Cardiac septum (tissue), 1 donor: ENCODE data around the gene ANKS1A. TPM values are rescaled to one million over a fixed set of nuclear protein-coding genes. Genes with fewer than 3 reads are reported as not detected.

Experiments
- DNase-seq: peaks from one replicate; pipeline ENCODE4 v3.0.0-alpha.2; 2020; ENCODE audit warnings: low spot score
- intact Hi-C: fragments of 100-400 bp; cut with DNase I; formaldehyde crosslinking; loops from one replicate; pipeline ENCODE4 v1.14.0; 2022
- total RNA-seq: library from RNA; stranded (reverse); fragmentation: NEBNext Ultra II Directional; extraction: Animal tissue kit (Norgen Biotek cat#: 25700); gene quantifications from one replicate; pipeline ENCODE4 v1.2.1, GENCODE V29; 2021
- donor health status: DM: no; HTN: no; CAD: no.

ANKS1A gene
- total RNA-seq, 1 donor from 2014 or later: 29.5 TPM

GRCh38 chr6:34950849-34951248 is 61.8 kb downstream of the ANKS1A start:
- intact Hi-C loops: loop anchor here (10.0 kb wide), 1 partner anchor 156 kb away; the partner anchor contains the start of gene BLTP3A
- DNase-seq: no peak

- no peak for DNase-seq
- intact Hi-C loops: loop anchor here (10.0 kb wide), 1 partner anchor 157 kb away; the partner anchor contains the start of gene BLTP3A
Observed at GRCh38 chr6:34951731-34952130, 62.7 kb downstream of the ANKS1A start.

GRCh38 chr6:34953061-34954025 is 64.3 kb downstream of the ANKS1A start:
- intact Hi-C loops: loop anchor here (10.0 kb wide), 1 partner anchor 159 kb away; the partner anchor contains the start of gene BLTP3A

GRCh38 chr6:34955442-34955841 is 66.4 kb downstream of the ANKS1A start:
- intact Hi-C loops: loop anchor here (5.0 to 10.0 kb wide), 2 partner anchors 38 to 161 kb away; partner anchors contain the start of gene BLTP3A
- no peak for DNase-seq

More at GRCh38 chr6:34953061-34954025, 64.3 kb downstream of the ANKS1A start:
- DNase-seq: no peak

GRCh38 chr6:34957231-34957783 is 68.3 kb downstream of the ANKS1A start:
- DNase-seq: no peak
- intact Hi-C loops: loop anchor here (5.0 to 10.0 kb wide), 2 partner anchors 40 to 163 kb away; partner anchors contain the start of gene BLTP3A

- intact Hi-C loops: loop anchor here (5.0 to 10.0 kb wide), 2 partner anchors 41 to 164 kb away; partner anchors contain the start of gene BLTP3A
- no peak for DNase-seq
Observed at GRCh38 chr6:34958734-34959133, 69.7 kb downstream of the ANKS1A start.

- DNase-seq: no peak
- intact Hi-C loops: loop anchor here (5.0 to 10.0 kb wide), 2 partner anchors 42 to 164 kb away; partner anchors contain the start of gene BLTP3A
Observed at GRCh38 chr6:34959224-34959623, 70.2 kb downstream of the ANKS1A start.

GRCh38 chr6:34961082-34961481 is 72.0 kb downstream of the ANKS1A start:
- DNase-seq: no peak
- intact Hi-C loops: no loop called here

GRCh38 chr6:34961574-34961973 is 72.5 kb downstream of the ANKS1A start:
- no peak for DNase-seq
- intact Hi-C loops: no loop called here

- intact Hi-C loops: no loop called here
- DNase-seq: no peak
Observed at GRCh38 chr6:34964564-34964963, 75.5 kb downstream of the ANKS1A start.

- DNase-seq: no peak
- intact Hi-C loops: no loop called here
Observed at GRCh38 chr6:34967461-34967860, 78.4 kb downstream of the ANKS1A start.

GRCh38 chr6:34969662-34970265 is 80.7 kb downstream of the ANKS1A start:
- intact Hi-C loops: loop anchor here (5.0 kb wide), 1 partner anchor 82 kb away; the partner anchor contains the start of genes ANKS1A and TAF11
- DNase-seq: no peak

- no peak for DNase-seq
- intact Hi-C loops: loop anchor here (5.0 kb wide), 1 partner anchor 83 kb away; the partner anchor contains the start of genes ANKS1A and TAF11
Observed at GRCh38 chr6:34970488-34970887, 81.4 kb downstream of the ANKS1A start.

GRCh38 chr6:34970957-34971356 is 81.9 kb downstream of the ANKS1A start:
- no peak for DNase-seq
- intact Hi-C loops: loop anchor here (5.0 kb wide), 1 partner anchor 84 kb away; the partner anchor contains the start of genes ANKS1A and TAF11

- intact Hi-C loops: loop anchor here (5.0 kb wide), 1 partner anchor 86 kb away; the partner anchor contains the start of genes ANKS1A and TAF11
- no peak for DNase-seq
Observed at GRCh38 chr6:34973547-34974248, 84.6 kb downstream of the ANKS1A start.

GRCh38 chr6:34974249-34974642 is 85.2 kb downstream of the ANKS1A start:
- DNase-seq: no peak
- intact Hi-C loops: loop anchor here (5.0 kb wide), 1 partner anchor 87 kb away; the partner anchor contains the start of genes ANKS1A and TAF11

- intact Hi-C loops: no loop called here
- DNase-seq: no peak
Observed at GRCh38 chr6:34976239-34976638, 87.2 kb downstream of the ANKS1A start.

GRCh38 chr6:34979218-34979617 is 90.2 kb downstream of the ANKS1A start:
- no peak for DNase-seq
- intact Hi-C loops: no loop called here

GRCh38 chr6:34979994-34980393 is 90.9 kb downstream of the ANKS1A start:
- intact Hi-C loops: loop anchor here (10.0 kb wide), 1 partner anchor 225 kb away; no protein-coding TSS in a partner anchor
- DNase-seq: no peak
